Stimulated activated CD8-positive, alpha-beta memory T cell treated with anti-CD3 and anti-CD28 coated beads, Interleukin-7, amount 100 ng/mL, for 1 hour (primary cell): ENCODE data around the gene DDB1.

ENCODE experiments used
- DNase-seq, 2 donors: peaks; one replicate each; pipeline ENCODE4 v3.0.0-alpha.2; 2020; ENCODE audit warnings: low read depth in 2 of 2

The DDB1 gene

DNA sequence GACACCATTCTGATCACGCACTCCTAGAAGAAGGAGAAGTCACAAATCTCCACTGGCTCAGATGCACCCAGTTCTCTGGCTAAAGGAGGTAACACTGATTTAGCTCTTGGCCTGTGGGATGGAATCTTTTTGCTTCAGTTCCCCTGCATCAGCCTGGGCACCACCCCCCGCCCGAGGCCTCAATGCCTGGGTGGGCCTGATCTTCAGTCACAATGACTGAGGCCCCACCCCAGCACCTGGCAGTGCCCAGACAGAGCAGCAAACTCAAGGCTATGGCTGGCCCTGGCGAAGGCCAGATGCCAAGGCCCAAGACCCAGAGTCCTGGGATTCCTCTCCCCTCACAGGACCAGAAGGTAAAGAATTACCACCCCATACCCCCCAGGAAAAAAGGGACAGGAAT is 23.8 kb upstream of the DDB1 start:
- DNase-seq, result no peak

DNA sequence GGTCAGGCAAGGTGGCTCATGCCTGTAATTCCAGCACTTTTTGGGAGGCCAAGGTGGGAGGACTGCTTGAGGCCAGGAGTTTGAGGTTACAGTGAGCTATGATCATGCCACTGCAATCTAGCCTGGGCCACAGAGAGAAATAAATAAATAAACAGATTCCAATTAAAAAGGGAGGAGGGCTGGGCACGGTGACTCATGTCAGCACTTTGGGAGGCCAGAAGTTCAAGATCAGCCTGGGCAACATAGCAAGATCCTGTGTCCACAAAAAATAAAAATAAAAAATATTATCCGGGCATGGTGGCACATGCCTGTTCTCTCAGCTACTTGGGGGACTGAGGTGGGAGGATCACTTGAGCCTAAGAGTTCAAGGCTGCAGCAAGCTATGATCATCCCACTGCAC is 21.3 kb upstream of the DDB1 start:
- no peak for DNase-seq

DNA sequence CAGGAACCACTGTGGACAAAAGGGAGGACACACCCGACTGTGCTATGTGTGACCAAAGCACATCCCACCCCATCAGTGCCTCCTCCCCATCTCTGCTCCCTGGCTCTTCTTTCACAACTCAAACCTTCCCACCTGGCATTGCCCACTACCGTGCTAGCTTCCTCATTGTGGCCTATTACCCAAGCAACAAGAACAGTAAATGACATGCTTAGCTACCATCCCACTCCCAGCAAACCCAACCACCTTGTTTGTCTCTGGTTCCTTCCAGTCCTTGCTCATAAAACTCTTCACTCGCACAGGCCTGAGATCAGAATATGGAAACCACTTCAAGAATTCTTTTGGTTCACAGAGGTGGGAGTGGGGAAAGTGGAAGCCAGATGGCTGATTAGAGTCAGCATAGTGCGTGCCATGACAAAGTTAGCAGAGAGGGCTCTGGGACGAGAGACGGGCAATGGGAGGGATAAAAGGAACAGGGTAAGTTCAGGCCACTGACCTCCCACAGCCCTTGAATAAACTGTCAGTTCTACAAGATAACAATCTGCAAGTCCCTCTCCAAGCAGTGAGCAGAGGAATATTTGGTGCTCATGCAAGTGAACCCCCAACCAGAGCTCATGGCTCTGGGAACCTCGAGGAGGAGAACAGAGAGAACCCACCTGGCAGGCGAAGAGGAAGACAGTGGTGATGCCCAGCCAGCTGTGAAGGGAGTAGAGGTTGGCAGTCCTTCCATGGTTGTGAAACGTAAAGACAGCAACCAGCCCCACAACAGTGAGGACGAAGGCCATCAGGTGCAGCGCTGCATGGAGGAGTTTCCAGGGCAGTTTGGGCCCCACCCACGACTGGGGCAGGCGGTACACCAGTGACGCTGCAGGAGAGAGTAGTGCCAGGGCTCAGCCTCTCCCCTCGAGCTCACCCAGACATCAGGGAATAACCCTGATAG is 20.5 kb upstream of the DDB1 start:
- DNase-seq, result no peak

DNA sequence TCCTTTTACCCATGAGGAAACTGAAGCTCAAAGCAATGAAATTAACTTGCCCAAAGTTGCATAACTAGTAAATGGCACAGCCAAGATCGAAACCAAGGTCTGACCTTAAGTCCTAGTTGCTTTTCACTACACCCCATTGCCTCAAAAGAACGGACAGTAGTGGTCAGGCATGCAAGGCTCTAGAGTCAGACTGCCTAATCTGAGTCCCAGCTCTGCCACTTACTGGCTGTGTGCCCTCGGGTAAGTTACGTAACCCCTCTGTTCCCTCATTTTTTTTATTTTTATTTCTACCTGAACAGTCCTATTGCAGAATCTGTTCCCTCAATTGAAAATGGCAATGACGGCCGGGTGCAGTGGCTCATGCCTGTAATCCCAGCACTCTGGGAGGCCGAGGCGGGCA is 19.1 kb upstream of the DDB1 start:
- DNase-seq, result no peak

DNA sequence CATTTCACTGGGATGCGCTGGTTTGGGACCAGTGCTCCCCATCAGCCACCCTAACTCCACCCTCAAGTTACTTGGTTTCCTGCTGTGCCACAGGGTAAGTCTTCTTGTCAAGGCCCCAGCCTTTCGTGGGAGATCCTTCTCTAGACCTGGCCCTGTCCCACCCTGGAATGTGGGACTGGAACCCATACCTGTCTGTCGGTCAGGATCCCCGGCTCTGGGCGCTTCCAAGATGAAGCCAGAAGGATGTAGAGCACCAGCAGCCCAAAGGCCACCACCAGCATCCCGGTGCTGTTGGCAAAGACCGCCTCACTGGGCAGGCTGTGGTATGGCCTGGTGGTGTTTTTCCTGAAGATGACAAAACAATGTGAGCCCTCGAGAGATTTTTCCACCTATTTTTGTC is 17.9 kb upstream of the DDB1 start:
- no peak for DNase-seq

DNA sequence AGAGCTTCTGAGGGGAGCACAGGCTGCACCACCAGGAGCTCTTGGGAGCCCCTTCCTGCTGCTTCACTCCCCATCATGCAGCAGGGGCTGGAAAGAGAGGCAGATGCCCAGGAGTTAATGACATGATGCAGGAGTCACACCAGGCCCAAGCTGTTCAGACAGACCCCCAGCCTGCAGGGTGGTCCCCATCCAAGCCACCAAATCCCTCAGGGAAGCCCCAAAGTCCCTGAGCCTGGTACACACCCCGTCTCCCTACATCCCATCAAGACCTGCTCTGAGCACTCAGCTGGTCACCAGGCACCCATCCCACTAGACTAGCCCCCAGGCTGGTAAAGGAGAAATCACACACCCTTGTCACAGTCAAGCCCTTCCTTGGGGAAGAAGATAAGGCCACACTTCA is 17.4 kb upstream of the DDB1 start:
- no peak for DNase-seq

DNA sequence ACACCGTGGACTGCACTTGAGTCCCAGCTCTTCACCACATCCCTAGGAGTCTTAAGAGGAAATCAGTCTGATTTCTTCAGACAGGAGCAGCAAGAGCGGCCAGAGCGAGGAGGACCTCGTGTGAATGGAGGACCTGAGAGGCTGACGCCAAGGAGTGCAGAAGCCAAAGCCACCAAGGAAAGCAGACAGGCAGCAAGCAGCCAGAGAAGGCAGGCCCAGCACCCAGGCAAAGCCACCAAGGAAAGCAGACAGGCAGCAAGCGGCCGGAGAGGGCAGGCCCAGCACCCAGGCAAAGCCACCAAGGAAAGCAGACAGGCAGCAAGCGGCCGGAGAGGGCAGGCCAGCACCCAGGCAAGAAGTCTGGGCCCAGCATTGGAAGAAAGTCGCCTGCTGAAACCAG is 17.0 kb upstream of the DDB1 start:
- no peak for DNase-seq

DNA sequence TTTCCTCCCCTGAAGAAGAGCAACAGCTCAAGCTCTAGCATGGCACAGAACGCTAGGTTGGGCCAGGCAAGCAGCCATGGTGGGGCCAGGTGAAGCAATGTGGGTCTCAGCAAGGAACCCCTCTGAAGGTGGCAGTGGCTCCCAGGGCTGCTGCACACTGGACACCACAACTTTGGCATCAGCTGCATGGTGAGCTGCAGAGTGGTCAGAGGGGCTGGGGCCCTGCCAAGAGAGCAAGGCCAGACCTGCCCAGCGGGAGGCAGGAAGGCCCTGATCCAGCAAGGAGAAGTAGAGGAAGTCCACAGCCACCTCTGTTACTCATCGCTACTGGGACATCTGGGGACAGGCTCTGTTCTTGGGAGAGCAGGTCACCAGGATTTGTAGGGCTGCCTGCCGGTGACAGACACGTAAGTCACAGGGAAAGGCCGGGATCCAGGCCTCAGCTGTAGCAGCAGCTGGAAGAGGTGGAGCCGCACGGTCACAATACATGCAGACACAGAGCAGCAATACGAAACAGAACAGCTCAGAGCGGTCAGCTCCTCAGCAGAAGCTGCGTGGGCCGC is 16.4 kb upstream of the DDB1 start:
- no peak for DNase-seq

DNA sequence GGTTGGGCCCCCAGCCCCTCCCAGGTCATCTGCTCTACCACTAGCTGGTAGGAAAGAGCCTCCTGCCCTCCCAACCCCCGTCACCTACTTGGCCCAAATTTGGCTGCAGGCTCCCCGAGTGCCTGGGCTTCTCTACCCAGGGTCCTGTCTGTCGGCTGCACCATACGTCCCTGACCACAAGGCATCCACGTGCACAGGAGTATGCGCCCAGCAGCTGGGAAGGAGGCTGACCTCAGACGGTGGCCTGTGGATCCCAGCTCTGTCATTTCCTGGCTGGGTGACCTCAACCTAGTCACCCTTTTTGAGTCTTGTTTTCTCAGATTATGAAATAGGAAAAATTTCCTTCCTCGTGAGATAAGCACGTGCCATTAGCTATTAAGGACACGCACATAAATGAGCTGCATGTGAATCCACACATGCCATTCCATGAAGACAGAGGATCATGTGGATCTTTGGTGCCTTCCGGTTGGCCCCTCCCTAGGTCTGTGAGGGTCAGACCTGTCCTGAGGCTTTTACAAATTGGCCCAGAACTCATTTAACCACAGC is 15.1 kb upstream of the DDB1 start:
- DNase-seq, result no peak

DNA sequence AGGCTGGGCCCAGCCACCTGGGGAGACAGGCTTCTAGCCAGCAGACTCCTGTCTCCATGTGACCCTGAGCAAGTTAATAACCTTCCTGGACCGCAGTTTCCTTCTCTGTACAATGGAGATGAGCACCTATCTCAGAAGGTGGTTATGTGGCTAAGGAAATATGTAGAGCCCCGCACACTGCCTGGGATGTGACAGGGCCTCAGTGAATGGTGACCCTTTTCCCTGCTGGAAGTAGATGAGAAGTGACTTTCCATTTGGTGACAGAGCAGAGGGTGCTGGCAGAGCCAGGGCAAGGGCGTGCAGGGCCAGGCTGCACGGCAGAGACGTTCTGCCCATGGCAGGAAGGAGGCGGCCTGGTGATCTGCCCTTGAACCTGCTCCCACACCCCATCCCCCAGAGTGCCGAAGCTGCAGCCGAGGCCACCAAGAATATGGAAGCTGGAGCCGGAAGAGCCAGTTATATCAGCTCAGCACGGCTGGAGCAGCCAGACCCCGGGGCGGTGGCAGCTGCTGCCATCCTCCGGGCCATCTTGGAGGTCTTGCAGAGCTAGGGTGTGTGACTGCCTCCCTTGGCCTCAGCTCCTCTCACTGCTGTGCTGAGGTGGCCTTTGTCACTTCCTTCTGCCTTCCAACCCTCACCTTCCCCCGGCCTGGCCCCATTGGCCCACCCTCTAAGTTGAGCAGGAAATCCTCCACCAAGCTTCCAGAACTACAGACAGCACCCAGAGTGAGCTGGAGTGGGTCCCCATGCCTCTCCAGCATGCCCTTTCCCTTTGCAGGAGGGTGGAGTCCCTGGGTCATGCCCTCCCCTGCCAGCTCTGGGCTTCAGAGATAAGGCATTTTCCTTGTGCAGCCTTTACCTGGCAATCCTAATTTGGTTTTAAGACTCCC is 13.3 kb upstream of the DDB1 start:
- DNase-seq, result no peak

DNA sequence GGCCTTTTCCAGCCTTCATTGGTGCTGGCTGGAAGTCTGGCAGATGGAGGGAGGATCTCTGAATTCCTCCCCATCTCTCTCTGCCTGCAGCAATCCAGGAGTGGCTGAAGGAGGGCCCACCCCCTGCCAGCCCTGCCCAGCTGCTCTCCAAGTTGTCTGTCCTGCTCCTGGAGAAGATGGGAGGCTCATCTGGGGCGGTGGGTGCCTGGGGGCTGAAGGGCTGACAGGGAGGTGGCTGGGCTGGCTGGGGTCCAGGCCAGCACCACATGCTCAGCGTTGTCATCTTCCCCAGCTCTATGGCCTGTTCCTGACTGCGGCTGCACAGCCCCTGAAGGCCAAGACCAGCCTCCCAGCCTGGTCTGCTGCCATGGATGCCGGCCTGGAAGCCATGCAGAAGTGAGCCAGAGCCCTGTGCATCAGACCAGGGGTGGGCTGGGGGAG is 12.3 kb upstream of the DDB1 start:
- no peak for DNase-seq

DNA sequence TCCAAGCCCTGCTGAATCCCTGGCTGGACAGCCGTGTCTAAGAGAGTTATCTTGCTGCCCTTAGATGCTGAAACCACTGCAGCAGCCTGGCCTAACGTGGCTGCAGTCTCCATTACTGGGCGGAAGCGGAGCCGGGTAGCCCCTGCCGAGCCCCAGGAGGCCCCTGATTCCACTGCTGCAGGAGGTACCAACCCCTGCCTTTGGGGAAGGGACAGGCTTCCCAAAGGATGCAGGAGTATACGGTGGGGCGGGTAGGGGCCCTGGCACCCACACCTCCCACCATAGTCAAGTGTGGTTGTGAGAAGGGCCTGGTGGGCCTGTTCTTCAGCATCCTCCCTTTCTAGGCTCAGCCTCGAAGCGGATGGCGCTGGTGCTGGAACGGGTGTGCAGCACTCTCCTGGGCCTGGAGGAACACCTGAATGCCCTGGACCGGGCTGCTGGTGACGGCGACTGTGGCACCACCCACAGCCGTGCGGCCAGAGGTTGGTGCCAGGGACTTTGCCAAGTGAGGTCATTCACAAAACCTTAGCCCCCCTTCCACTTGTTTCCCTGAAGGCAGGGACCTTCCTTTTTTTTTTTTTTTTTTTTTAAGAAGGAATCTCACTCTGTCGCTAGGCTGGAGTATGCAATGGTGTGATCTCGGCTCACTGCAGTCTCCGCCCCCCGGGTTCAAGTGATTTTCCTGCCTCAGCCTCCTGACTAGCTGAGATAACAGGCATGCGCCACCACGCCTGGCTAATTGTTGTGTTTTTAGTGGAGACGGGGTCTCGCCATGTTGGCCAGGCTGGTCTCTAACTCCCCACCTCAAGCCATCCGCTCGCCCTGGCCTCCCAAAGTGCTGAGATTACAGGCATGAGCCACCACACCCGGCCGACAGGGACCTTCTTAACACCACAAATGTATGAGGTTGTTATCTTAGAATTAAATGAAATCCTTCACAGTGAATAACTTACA is 11.2 kb upstream of the DDB1 start:
- no peak for DNase-seq

DNA sequence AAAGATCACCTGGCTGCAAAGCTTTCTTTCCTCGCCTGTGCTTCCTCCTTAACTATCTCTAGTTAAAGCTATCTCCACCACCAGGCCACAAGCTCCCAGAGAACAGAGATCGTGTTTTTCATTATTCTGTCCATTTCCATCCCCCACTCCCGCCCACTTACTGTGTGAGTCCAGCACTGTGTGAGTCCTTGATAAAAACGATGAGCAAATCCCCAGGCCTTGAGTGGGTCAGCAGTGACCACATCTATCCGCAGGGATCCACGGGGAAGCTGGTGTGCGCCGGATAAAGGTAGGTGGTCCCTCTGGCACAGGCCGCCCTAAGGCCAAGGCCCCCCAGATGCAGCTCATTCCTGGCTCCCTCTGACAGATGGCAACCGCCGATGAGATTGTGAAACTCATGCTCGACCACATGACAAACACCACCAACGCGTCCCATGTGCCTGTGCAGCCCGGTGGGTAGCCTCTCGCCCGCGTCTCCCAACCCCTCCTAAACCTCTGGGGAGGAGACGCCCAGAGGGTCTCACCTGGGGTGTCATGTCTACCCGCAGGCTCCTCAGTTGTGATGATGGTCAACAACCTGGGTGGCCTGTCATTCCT is 9.4 kb upstream of the DDB1 start:
- no peak for DNase-seq

DNA sequence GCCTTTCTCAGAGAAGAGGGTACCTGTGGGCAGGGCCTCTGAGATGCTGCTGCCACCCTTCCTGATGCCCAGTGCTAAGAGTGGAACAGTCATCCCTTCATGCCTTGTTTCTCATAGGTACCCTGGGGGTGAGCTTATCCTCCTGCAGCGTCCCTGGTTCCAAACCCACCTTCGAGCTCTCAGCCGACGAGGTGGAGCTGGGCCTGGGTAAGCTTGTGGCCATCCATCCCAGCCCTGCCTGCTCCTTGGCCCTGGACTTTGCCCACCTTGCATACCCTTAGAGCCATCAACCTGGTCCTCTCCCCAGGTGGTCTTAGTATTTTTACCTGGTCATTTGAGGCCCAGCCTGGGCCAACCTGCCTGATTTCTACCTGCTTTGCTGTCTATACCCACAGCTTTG is 8.8 kb upstream of the DDB1 start:
- no peak for DNase-seq

DNA sequence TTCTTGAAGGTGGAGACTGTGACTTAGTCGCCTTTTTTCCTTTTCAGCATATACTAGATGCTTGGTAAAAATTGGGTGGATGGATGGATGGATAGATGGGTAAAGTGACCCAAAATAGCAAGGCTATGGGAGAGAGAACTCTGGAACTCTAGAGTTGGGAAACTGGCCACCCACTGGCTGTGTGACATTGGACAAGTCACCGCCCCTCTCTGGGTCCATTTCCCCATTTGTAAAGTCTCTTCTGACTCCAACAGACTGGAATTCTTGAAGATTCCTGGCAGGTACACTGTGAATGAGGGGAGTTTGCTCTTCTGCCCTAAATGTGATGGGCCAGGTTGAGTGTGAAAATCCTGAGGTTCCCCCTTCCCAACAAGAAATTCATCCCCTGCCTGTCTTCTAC is 8.1 kb upstream of the DDB1 start:
- DNase-seq, result no peak

DNA sequence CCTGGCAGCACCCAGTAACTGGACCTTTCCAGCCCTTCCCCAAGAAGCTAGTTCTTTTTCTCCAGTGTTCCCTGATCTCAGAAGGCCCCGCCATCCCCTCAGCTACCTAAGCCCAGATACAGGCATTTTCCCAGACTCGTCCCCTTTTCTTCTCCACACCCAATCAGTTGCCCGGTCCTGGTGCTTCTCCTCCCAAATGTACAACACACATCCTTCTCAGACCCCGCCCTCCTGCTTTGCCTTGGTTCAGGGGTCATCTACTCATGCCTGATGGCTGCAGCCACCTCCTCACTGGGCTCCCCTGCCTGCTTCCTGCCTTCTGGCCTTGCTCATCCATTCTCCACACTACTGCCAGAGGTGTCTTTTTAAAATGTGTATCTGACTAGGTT is 6.6 kb upstream of the DDB1 start:
- DNase-seq, result no peak

DNA sequence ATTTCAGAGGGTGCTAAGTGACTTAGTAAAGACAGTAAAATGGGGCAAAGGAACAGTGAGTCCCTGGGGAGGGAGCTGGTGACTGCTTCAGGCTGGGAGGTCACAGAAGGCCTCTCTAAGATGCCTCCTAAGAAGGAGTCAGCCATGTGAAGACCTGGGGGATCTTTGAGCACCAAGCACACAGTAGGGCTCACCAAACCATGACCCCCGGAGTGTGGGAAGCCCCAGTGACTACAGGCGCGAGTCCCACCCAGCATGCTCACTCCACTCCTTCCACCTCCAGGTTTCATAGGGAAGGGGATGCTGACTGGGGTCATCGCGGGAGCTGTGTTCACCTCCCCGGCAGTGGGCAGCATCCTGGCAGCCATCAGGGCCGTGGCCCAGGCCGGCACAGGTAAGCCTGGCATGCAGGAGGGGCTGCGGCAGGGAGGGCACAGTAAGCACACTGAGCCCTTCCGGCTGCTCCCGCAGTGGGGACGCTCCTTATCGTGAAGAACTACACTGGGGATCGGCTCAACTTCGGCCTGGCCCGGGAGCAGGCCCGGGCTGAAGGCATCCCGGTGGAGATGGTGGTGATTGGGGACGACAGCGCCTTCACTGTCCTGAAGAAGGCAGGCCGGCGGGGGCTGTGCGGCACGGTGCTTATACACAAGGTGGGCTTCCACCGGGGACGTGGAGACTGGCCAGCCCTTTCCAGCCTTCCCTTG is 6.0 kb upstream of the DDB1 start:
- DNase-seq, result no peak

DNA sequence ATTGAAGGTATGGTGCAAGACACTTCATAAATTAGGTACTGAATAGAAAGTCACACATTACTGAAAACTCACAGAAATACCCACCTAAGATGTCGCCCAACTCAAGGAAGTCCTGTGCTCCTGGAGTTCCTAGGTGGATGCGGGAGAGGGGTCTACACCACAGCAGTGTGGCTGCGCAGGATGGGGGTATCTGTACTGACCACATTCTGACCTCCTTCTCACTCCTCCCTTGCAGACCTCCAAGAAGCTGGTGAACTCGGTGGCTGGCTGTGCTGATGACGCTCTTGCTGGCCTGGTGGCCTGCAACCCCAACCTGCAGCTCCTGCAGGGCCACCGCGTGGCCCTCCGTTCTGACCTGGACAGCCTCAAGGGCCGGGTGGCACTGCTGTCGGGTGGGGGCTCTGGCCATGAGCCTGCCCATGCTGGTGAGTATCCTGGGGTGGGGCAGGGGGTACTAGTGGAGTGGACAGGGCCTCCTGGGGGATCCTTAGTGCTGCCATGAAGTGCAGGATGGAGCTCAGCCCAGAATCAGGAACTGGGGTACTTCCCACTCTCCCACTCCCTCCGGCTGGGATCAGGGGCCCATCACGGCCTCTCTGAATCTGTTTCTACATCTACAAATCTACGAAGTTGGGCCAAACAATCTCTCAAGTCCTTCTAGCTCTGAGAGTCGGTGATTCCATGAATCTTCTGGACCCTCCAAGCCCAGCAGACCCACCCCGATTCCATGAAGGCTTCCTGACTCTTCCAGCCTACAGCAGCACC is 5.0 kb upstream of the DDB1 start:
- DNase-seq, result no peak
